Islet precursor cell (in vitro differentiated cells): ENCODE data around the gene TMPRSS11B.
"Not testable (repeated sequence)": the region's sequence is repeated elsewhere in the genome, so short reads cannot be mapped to it uniquely, and the experiment has no call there.

ENCODE experiments used
- DNase-seq: peaks from one replicate; pipeline ENCODE4 v3.0.0-alpha.2; 2018

TMPRSS11B gene

DNA sequence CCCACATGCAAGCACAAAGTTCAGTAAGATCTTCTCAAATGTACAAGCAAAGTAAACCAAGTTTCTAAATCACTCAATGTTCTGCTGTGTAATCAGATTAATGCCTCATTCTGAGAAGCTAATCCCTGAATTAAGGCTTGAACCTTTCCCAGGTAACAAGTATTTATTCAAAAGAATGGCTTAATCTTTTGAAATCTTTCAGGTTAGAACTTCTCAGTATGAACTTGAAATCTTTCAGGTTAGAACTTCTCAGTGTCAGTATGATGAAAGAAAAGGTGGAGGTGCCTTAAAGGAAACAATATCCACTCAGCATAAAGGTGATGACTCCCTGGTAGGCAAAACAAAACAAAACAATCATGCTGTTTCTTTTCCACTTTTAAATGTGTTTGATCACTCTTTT, 29.0 kb downstream of the TMPRSS11B start:
- DNase-seq = no peak

- DNase-seq = no peak
Observed at GRCh38 chr4:68209003-68209402, 36.5 kb downstream of the TMPRSS11B start.

DNA sequence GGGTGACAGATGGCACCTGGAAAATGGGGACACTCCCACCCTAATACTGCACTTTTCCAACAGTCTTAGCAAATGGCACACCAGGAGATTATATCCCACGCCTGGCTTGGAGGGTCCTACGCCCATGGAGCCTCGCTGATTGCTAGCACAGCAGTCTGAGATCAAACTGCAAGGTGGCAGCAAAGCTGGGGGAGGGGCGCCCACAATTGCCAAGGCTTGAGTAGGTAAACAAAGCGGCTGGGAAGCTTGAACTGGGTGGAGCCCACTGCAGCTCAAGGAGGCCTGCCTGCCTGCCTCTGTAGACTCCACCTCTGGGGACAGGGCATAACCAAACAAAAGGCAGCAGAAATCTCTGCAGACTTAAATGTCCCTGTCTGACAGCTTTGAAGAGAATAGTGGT, 51.2 kb downstream of the TMPRSS11B start:
- DNase-seq = not testable (repeated sequence)

DNA sequence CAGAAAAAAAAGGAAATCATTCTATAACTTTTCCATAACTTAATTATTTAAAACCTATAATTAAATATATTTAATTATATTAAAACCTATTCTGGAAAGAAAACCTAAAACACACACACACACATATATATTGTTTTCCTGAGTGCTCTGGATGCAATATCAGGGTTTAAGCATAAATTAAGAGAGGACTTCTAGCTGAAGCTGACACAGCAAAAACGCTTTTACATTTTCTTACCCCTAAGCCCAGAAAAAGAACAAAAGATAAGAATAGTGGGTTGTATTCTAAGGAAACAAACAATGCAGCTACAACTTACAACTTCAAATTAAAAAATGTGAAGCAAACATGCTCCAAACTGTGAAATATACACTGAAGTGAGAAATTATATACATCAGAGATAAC, 52.3 kb downstream of the TMPRSS11B start:
- no peak for DNase-seq

DNA sequence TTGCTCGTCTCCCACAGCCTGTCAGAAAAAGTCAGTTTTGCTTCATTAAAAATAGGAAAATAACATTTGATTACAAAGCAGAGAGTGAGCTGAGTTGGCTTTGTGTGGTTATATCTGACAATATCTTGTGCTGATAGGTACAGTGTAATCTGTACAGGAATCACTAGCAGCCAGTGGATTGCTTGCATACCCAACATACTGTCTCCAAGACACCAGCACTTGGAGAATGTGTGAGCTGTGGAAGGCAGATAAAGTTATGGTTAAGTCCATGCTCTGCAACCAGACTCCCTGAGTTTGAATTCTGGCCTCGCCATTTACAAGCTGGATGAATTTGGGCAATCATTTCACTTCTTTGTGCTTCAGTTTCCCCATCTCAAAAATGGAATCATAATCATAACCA, 58.3 kb downstream of the TMPRSS11B start:
- DNase-seq = no peak

GRCh38 chr4:68184923-68185322, 60.6 kb downstream of the TMPRSS11B start:
- no peak for DNase-seq

DNA sequence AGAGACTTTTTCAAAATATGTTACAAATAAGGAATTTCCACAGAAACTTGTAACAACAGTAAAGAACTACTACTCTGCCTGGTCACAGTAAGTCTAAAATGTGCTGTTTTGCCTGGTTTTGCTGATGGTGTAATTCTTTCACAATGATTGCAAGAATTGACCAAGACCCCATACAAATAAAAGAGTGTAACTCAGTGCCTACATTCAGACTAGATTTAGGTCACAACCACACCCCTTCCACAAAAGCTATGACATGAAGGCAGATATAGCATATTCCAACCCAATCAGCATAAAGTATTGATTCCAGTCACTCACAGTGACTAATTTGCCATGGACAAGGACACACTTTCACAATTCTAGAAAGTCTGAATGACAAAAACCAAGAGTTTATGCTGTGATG, 62.1 kb downstream of the TMPRSS11B start:
- no peak for DNase-seq

GRCh38 chr4:68182382-68182820, 63.1 kb downstream of the TMPRSS11B start:
- DNase-seq = no peak

GRCh38 chr4:68180849-68181526, 64.5 kb downstream of the TMPRSS11B start:
- DNase-seq = no peak

- DNase-seq = no peak
Observed at GRCh38 chr4:68176904-68177303, 68.6 kb downstream of the TMPRSS11B start.
